T1000 (cell line): Measurements from ENCODE around the gene FHAD1.
A peak's percentile ranks its signal among the peaks of the same experiment; 100 is the strongest.
"Not testable (repeated sequence)": the region's sequence is repeated elsewhere in the genome, so short reads cannot be mapped to it uniquely, and the experiment has no call there.

ENCODE experiments used
- DNase-seq: peaks from one replicate; lab custom pipeline; 2025; ENCODE audit warnings: mixed read lengths; lab: John Stamatoyannopoulos, UW

Gene FHAD1

DNA sequence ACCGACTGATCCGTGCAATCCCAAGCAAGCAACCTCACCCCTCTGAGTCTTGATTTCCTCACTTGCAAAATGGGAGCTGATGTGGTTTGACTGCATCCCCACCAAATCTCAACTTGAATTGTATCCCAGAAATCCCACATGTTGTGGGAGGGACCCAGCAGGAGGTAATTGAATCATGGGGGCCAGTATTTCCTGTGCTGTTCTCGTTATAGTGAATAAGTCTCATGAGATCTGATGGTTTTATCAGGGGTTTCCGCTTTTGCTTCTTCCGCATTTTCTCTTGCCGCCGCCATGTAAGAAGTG, 58.4 kb downstream of the FHAD1 start:
- peak; percentile 47 for DNase-seq

DNA sequence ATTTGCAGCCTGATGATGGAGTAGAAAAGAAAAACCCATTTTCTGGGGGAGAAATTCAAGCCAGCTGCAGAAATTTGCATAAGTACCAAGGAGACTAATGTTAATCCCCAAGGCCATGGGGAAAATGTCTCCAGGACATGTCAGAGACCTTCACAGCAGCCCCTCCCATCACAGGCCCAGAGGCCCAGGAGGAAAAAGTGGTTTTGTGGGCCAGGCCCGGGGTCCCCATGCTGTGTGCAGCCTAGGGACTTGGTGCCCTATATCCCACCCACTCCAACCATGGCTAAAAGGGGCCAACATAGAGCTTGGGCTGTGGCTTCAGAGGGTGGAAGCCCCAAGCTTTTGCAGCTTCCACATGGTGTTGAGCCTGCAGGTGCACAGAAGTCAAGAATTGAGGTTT, 59.3 kb downstream of the FHAD1 start:
- not testable (repeated sequence) for DNase-seq

DNA sequence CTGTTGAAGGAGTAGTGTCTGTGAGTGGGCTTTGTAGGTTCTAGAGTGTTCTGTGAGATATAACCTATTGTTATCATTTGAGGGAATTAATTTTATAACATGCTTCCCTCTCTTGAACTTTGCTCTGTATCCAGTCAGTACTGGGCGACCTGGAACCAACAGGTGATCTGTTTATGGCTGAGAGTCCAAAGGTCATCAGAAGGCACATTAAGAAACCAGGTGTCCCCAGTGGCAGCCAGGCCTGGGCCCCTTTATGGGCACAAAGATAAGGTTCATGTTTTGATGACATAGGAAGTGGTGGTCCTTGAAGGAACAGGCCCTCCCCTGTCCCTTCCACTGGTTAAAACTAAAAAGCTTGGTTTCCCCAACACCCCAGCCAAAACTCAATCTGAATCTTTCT, 61.1 kb downstream of the FHAD1 start:
- no peak for DNase-seq

GRCh38 chr1:15308621-15309027, 61.6 kb downstream of the FHAD1 start:
- no peak for DNase-seq

- no peak for DNase-seq
Measured at GRCh38 chr1:15309687-15310086, 62.7 kb downstream of the FHAD1 start.

- no peak for DNase-seq
Measured at GRCh38 chr1:15310544-15310943, 63.5 kb downstream of the FHAD1 start.

- no peak for DNase-seq
Measured at GRCh38 chr1:15311122-15311822, 64.2 kb downstream of the FHAD1 start.

DNA sequence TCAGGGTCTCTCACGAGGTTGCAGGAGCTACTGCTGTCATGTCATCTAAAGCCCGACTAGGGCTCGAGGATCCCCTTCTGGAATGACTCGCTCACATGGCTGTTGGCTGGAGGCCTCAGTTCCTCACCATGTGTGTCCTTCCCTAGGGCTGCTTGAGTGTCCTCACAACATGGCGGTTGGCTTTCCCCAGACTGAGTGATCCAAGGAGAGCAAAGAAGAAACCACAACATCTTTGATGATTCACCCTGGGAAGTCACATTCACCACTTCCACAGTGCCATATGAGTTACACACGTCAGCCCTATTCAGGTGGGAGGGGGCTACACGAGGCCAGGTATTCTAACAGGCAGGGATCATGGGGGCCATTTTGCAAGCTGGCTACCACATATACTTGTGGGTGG, 64.9 kb downstream of the FHAD1 start:
- no peak for DNase-seq

- DNase-seq: no peak
Measured at GRCh38 chr1:15312626-15313411, 65.8 kb downstream of the FHAD1 start.

DNA sequence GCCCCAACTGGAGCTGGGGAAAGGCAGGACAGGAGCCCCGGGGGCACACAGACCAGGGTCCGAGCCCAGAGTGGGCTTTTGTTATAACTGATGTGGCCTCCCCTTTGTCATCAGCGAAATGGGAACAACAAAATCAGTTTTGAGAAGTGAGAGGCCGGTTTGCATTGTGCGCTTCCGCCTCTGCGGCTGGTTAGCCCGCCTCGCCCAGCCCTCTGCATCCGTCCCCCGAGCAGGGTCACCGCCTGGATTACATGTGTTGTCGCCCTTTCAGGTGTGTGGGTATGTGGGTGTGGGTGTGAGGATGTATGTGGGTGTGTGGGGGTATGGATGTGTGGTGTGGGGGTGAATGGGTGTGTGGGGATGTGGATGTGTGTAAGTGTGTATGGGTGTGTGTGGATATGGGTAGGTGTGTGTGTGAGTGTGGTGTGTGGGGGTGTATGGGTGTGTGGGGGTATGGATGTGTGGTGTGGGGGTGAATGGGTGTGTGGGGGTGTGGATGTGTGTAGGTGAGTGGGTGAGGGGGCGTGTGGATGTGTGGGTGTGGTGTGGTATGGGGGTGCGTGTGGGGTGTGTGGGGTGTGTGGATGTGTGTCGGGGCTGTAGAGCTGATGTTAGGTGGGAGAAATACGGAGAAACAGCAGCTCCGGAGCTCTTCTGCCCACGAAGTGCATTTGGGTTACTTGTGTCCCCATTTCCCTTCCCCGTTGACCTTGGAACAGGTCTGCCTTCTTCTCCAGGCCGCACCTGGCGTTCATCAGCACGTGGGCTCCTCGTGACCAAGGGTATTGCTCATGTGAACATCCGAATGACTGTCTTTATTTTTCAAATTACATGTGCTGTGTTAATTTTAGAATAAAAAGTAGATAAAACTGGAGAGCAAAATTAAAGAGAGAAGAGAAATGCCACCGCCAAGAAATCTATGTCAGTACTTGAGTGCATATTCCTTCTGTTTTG, 67.6 kb downstream of the FHAD1 start:
- no peak for DNase-seq

- DNase-seq: no peak
Measured at GRCh38 chr1:15315815-15316214, 68.8 kb downstream of the FHAD1 start.

DNA sequence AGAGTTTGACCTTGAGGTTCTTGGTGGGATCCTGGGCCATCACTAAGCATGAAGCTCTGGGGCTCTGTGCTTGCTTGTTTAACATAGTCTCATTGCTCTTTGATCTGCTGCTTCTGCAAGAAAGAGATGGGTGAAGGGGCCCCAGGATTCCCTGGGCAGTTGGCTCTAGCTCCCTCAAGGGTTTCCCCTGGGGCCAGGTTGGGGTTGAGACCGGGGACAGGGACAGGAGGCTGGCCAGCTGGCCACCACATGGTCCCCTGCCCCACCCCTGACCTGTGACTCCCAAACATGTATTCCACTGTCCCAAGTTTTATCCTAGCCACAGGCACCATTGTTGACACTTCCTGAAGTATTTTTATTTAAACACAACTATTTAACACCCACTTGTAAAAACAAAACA, 69.5 kb downstream of the FHAD1 start:
- DNase-seq: no peak

- no peak for DNase-seq
Measured at GRCh38 chr1:15320267-15320666, 73.2 kb downstream of the FHAD1 start.

DNA sequence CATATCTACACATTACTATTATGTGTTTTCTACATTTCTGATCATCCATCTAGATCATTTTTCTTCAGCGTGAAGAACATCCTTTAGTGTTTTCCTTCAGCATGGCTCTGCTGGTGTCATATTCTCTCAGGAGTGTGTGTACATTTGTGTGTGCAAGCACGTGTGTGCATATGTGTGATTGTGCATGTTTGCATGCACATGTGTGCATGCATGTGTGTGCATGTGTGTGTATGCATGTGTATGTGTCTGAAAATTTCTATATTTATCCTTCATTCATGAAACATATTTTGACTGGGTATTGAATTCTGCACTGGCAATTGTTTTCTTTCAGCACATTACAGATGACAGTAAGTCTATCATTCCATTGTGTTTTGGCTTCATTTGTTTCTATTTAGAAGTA, 74.6 kb downstream of the FHAD1 start:
- no peak for DNase-seq

DNA sequence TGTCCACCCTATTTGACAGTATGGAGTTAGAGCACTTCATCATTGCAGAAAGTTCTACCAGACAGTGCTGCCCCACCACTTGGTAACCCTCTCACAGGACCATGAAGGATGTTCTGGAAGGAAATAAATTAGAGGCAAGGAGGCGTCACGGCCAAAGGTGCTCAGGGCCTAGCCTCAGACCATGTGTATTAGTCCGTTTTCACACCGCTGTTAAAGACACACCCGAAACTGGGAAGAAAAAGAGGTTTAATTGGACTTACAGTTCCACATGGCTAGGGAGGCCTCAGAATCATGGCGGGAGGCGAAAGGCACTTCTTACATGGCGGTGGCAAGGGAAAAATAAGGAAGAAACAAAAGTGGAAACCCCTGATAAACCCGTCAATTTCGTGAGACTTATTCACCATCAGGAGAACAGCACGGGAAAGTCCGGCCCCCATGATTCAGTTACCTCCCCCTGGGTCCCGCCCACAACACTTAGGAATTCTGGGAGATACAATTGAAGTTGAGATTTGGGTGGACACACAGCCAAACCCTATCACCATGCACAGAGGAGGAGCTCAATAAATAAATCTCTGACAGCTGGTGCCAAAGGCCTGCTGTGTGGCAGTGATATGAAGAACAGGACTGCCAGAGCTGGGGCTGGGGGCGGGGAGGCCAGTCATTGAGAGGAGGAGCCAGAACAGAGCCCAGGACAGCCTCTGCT, 75.8 kb downstream of the FHAD1 start:
- DNase-seq: peak; percentile 49

DNA sequence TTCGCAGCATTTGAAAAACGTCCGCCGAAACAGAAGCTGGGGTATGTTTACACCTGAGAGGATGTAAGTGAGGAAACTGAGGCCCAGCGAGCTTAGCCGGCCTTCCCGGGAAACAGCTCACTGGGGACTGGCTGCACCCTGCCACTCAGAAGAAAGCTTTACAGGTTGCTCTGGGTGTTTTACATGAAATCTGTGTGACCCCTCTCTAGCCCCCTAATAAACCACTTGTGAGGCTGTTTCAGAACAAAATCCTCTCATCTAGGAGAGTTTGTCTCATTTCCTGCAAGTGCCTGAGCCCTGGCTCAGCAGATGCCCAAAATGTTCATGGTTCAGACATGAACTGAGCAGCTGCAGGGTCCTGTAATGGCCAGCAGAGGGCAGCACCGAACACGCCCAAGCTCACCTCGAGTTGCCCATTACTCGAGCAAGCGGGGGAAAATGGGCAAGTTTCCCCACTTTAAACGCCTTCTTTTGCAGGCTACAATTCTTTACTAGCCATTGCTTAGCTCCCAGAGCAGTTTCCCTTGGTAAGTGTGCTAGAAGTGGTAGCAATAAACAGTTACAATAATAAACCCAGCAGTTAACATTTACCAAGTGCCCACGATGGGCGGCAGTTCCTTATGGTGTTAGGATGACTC, 76.4 kb downstream of the FHAD1 start:
- peak; percentile 66 for DNase-seq

DNA sequence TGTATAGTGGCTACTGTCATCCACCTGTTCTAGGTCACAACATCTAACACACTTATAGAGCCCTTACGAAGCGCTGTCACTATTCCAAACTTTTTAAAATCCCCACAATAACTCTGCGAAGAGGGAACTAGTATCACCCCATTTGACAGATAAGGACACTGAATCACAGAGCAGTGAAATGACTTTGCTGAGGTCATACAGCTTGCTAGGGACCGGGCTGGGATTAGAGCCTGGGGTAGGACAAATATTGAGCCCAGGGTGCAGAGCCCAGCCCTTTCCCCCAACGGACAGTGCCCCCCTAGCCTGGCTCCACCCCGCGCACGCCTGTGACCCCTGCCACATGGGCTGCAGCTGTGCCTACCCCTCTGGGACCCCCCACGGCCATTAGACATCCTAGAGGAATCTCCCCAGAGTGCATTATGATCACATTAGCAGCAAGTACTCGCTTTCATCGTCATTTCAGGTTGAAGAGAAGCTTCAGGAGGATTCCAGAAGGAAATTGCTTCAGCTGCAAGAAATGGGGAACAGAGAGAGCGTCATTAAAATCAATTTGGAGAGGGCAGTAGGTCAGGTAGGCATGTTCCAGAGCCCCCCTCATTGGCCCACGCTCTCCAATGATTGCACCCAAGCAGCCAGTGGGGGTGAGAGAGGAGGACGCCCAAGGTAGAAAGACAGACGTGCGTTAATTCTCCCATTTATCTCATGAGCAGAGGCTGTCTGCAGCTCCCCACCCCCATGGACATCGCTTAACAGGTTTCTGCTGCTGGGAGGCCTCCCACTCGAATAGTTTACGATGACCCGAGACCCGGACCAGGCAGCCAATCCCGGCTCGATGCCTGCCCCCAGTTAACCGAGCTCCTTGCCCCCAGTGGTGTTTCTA, 77.2 kb downstream of the FHAD1 start:
- DNase-seq: no peak

DNA sequence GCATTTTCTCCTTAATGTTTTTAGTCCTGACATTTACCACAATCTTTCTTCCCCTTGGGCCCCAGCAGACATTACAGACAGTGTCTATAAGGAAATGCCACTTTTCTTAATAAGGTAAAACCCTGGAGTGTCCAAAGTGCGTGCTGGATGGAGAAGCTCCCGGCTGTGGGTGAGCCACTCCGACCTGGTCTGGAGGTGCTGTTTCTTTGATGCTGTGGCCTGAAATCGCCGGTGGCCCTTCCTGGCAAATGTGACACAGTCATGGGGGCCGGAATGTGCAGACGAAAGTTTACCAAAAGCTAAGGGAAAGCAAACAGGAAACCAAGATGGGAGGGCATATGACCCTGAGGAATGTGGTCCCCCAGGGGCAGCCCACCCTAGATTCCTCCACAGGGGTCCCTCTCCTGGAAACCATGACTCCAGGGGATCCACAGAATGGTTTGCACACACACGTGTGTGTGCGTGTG, 77.9 kb downstream of the FHAD1 start:
- no peak for DNase-seq

DNA sequence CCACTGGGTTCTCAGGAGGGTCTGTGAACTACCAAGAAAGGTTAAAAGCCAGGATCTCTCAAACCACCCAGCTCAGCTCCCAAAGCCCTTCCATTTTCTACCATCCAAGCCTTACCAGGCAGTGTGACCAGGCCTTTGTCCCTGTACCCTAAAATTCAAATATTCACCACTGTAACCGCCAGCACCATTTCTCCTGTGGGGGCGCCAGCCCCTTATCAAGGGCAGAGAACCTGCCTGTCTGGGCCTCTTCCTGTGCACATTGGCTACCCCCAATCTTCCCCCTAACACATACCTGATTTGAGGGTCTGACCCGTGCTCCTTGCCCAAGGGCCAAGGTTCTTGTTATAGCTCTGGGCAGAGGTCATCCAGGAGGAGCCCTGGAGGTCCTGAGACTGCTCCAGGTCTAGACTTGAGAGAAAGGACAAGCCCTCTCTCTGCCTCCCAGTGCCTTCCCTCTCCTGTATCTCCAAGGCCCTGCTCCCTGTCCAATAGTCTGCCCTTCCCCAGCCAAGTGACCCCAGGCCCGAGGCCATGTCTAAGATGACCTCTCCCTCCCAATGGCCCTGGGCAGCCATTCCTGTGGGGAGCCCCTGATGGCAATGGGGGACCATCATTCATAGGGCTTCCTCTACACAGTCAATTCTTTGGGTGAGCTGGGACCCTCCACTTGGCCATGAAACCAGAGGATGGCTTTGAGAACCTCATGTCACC, 78.5 kb downstream of the FHAD1 start:
- DNase-seq: no peak
